NCI-H82 (cell line): ENCODE measurements around the gene DRICH1.
A peak's percentile ranks its signal among the peaks of the same experiment; 100 is the strongest.
"Not testable (repeated sequence)": the region's sequence is repeated elsewhere in the genome, so short reads cannot be mapped to it uniquely, and the experiment has no call there.

Source experiments
- DNase-seq: peaks from one replicate; lab custom pipeline; 2025; lab: John Stamatoyannopoulos, UW

DRICH1 gene

DNA sequence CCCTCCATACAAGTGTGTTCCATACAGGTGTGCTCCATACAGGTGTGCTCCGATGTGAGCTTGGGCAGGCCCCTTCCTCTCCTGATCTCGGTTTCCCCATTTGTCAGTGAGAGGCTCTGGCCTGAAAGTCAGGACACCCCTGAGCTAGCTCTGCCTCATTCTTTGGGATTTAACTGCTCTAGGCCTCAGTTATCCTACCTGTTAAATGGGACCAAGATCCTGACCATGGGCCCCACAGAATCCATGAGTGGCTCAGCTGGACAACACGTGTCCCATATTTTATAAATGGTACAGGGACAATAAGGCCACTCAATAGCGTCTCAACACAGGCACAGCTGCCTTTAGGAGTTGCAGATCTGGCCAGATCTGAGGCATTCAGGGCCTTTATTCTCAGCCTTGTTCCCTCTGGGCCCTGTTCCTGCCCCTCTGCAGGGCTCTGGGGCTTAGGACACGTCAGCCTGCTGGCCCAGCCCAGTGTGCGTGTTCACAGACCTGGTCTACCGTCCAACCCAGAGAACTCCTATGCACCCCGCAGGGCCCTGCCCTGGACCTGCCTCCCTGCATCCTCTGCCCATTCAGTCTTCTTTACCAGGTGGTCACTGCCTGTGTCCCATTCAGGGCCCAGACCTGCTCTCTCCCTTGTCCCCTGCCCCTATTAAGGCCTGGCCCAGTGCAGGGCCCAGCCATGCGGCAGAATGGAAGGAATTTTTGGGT, 33.2 kb downstream of the DRICH1 start:
- no peak for DNase-seq

DNA sequence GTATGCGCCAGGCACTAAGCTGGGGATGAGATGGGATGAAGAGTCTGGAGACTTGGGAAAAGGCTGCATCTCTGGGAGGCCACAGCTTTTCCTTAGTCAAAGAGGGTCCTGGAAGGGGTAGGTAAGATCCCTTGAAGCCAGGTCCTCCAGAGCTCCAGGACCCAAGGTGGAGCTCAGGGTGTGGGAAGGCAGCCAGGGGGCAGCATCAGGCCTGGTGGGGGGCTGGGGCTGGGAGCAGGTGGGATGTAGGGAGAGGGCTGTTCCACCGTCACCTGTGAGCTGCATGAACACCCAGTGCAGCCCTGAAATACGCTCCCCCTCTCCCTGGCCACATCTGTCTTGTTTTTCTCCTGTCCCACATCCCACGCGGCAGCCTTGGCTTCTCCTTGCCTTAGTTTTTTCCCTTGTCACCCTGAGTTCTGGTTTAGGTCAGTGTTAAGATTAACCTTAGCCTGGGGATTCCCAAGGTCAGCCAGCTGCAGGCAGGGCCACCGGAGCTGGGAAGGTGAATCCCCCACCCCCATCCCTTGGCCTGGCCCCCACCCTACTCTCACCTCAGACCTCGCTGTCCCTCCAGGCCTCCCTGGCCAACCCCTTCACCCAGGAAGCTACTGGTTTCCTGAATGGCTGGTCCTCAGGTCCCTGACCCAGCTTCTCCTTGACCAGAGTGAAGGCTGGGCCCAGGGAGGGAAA, 34.4 kb downstream of the DRICH1 start:
- DNase-seq, result not testable (repeated sequence)

DNA sequence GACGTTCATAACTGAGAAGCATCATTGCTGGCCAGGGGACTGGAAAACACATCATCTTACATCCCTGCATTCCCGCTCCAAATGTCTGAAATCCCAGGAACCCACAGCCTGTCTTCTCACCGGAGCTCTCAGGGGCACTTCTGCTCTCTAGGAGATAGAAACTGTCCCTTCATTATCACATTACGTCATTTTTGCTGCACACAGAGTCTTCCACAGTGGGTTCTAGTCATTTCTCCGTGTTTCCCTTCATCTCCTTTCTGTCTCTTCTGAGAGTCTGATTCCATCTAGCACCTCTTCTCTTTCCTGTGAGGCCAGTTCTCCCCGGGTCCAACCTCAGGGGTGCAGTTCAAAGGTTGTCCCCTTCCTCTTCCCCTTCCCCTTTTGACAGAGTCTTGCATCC, 36.2 kb downstream of the DRICH1 start:
- DNase-seq, result not testable (repeated sequence)

DNA sequence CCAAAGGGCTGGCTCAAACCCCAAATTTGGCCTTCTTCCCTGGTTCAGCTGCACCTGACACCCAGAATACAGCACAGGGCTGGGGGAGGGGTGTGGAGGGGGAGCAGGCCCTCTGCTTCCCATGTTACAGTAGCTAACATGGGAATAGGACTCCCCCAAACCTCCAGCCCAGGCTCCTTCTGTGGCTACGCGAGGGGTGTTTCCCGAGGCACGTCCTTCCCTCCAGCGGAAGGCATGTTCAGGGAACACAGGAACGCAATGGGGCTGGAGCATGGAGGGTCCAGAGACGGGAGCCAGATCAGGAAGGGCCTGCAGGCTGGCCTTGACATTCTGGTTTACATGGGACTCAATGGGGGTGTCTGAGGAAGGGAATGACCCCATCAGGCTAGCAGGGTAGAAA, 40.3 kb downstream of the DRICH1 start:
- DNase-seq, result no peak

DNA sequence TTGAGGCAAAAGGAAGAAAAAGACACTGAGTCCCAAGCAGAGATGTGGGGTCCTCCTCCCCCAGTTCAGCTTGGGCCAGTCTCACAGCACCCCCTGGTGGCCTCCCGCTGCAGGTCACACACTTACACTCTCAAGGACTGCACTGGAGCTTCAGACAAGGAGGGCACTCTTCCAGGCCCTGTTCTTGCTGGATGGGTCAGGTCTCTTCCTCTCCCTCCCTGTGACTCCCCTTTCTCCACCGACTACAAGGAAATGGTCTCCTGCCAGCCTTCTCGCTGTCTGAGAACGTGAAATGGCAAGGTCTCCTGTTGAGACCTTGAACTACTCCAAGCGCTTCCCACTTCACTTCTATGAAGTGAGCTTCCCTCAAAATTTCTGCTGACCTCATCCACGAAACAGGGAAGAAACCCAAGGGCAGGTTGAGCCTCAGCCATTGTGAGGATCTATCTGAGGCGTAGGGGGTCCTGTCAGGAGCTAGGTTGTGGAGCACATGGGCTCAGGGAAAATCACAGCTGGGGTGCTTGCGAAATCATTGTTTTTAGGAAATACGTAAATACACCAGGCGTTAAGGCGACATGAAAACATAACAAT, 40.8 kb downstream of the DRICH1 start:
- peak; percentile 73 for DNase-seq

DNA sequence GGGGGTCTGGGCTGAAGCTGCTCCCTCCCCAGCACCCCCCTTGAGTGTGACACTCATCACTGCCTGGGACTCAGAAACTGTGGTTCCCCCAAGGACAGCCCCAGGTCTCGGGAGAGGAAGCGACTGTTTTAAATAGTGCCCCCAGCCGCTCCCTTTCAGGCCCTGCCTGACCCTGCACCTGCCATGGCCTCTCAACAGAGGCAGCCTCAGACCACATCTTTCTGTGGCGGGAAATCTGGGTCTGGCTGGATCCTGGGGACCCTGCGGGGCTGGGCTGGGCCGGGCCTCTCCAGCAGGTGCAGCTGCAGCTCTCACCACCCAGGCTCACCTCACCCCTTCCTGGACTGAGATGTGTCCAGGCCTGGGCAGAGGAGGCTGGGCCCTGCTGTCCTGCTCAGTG, 48.3 kb downstream of the DRICH1 start:
- no peak for DNase-seq

DNA sequence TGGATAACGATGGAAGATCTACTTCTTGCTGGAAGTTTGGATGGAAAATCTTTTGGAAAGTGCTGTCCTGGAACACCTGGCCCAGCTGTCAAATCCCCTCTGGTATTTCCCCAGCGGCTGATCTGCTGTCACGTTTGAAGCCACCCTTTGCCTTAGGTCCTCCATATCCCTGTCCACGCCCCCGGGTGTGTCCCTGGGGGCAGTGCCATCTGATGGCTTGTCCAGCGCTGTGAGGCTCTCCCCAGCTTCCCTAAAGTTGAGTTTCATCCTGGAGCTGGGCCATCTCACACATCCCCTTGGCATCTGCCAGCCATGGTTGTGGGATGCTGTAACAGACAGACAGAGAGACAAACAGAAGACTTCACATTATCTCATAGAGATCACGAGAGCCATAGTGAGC, 49.0 kb downstream of the DRICH1 start:
- DNase-seq, result no peak

DNA sequence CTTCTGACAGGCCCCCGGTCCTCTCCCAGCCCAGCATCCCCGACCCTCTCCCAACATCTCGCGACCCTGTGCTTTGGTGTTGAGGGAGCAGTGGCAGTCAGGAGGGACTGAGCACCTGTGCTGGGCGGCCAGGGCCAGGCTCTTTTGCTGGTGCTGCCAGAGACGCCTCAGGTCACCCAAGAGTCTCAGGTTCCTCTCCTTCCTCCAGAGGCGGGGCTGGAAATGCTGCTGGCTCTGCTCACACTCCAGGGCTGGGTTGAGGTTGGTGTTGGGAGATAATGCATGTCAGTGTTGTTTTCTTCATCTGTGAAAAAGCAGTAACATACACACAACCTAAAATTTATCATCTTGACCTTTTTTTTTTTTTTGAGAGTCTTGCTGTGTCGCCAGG, 50.9 kb downstream of the DRICH1 start:
- no peak for DNase-seq

DNA sequence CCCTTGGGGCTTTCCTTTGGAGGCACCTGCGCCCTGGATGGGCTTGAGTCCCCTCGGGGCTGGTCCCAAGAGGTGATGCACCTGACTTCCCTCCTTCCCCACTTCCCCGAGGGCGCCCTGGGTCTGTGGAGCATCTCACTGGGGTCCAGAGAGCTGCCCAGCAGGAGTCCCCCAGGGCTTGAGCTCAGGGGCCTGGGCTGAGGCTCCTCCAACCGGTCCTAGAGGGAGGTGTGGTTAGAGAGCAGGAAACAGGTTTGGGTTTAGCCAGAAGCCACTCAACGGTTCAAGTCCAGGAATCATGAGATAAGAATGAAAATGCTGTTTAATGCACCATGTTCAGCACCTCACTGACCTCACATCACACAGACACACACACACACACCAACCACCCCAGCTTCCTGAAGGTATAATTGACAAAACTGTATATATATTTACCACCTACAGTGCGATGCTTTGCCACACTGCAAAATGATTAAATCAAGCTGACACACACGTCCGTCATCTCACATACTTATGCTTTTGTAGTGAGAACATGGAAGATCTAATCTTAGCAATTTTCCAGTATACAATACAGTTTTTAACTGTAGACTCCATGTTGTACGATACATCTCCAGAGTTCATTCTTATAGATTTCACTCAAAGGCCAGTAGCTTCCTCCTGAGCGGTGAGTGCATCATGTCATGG, 51.4 kb downstream of the DRICH1 start:
- no peak for DNase-seq

DNA sequence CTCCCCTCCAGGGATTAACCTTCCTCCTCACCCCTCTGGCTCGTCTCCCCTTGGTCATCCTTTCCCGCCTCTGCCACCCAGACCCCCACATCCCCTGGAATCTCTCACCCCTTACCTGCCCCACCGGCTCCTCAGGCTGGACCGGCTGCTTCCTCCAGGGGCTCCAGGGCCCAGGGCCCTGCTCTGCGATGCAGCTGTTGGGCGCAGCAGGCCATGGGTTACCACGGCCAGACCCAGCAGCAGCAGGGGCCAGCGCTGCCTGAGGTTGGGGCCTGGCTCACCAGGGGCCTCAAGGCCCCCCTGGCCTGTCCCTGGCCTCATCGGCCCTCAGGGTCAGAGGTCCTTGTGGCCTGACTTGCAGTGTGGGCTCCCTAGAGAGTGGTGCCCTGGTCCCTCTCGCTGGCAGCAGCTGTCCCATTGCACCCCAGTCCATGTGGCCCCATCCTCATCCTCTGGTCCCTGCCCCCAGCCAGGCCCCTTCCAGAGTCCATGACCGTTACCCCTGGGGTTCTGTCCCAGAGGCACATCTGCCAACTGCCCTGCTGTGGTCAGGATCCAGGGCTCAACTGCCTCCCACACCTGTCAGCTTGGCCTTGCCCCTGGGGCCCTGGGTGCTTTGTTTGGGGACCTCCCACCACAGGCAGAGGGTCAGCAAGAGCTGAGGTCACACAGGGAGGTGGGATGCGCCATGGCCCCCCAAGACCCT, 52.1 kb downstream of the DRICH1 start, which contains the start of gene IGLL1:
Gene IGLL1, minus strand, starts transcription at position 421 of the 706 bp plus-strand sequence. Its CDS starts 100 bp downstream, at position 321.
- no peak for DNase-seq

DNA sequence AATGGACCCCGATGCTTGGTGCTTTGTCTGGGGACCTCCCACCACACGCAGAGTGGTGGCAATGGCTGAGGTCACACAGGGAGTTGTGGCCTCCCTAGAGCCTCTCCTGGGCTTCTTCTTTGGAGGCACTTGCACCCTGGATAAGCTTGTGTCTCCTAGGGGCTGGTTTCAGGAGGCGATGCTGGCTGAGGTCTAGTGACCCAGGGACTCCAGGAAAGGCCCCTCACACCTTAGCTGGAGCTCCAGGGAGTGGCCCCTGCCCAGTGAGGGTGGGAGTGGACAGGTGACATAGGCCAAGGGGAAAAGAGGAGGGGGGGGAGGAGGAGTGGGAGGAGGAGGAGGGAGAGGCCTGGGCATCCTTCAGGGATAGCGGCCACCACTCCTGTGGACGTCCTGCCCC, 52.8 kb downstream of the DRICH1 start:
- no peak for DNase-seq

DNA sequence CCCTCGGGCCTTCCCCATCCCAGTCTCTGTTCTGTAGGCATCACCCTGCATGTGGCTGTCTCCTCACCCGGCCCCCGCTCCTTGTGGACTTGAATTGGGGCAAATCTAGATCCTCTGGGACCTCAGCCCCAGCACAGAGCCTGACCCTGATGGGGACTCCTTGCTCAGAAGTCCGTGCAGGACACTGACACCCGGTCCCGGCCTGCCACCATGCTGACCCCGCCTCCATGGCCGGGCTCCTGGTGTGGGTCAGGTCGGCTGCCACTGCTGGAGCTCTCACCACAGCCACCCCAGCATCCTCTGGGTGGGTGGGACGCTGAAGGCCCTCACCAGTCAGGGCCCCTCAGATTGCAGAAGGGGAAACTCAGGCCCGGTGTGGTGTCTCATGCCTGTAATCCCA, 53.8 kb downstream of the DRICH1 start:
- no peak for DNase-seq

DNA sequence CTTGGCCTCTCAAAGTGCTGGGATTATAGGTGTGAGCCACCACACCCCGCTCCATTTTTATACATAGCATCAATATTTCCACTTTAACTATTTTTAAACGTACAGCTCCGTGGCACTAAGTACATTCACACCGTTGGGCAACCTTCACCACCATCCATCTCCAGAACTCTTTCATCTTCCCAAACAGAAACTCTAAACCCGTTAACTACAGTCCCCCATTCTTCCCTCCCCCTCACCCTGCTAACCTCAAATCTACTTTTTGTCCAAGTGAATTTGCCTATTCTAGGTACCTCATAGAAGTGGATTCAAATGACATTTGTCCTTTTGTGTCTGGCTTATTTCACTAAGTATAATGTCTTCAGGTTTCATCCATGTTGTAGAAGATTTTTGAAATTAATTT, 55.4 kb downstream of the DRICH1 start:
- no peak for DNase-seq

DNA sequence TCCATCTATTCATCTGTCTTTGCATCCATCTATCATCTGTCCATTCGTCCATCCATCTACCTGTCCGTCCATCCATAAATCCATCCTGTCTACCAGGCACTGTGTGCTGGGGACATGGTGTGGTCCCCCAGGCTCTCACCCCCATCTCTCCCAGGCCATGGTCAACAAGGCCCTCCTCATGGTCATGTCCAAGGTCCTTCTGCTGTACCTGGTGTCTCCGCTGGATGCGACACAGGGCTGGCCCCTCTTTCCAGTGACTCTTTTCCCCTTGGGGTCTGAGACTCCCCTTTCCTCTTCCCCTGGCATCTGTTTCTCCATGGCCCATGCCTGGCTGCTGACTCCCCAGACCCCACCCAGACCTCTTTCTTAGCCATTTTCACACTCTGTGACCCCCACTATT, 56.5 kb downstream of the DRICH1 start:
- no peak for DNase-seq

DNA sequence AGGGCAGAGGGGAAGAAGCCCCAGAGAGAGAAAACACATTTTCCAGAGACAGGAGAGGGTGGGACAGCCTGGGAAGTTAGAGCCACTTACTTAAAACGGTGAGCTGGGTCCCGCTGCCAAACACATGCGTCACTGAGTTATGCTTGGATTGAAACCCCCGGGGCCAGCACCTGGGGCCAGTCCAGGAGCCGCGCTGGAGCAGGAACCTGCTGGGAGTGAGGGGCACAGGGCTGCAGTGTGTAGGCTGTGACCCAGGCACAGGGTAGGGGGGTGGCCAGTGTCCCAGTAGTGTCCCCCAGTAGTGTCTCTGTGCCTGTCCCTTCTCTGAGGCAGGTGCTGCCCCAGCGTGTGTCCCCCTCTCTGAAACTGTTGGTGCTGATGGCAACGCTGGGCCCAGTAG, 57.2 kb downstream of the DRICH1 start:
- no peak for DNase-seq

DNA sequence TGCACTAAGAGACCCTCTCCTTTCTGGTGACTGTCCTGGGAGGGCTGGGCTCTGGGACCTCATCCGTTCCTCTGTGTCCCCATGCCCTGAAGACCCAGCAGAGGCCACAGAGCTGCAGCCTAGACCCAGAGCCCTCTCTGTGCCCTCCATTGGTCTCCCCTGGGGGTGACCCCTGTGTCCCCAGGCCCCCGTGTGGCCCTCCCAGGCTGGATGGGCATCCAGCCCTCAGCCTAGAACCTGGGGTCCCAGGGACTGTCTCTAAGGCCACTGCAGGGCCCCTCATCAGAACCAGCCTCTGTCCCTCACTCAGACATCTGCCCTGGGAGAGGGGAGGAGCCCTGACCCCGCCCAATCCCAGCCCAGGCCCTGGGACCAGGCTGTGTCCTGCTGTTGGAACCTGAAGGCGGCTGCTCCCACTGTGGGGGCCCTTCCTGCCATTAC, 57.7 kb downstream of the DRICH1 start:
- DNase-seq, result no peak

DNA sequence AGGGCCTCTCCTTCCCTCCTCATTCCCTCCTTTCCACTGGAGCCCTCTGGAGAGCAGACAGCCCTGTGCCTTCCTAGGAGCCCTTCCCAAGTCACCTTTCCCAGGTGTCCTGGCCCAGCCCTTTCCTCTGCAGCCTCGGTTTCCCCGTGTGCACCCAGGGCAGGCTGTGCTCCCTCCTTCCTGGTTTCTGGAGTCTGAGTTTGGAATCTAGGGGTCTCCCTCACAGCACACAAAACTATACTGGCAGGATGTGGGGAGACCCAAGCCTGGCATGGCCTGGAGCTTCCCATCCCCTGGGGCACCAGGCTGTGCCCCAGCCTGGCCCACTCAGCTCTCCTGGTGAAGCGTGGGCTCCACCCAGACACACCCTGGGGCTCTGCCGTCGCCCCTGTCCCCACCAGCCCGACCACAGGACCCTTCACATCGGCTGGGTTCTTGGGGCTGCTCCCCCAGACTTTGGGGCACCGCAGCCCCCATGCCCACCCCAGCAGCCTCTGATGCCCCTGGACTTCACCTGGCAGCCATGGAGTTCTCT, 58.4 kb downstream of the DRICH1 start:
- DNase-seq, result not testable (repeated sequence)

DNA sequence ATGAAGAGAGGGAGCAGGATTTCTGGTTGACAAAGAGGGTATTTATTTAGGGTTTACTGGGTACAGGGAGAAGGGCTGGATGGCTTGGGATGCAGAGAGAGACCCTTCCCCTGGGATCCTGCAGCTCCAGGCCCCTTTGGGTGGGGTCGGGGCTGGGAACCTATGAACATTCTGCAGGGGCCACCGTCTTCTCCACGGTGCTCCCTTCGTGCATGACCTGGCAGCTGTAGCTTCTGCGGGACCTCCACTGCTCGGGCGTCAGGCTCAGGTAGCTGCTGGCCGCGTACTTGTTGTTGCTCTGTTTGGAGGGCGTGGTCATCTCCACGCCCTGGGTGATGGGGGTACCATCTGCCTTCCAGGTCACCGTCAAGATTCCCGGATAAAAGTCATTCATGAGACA, 59.0 kb downstream of the DRICH1 start:
- DNase-seq, result not testable (repeated sequence)

DNA sequence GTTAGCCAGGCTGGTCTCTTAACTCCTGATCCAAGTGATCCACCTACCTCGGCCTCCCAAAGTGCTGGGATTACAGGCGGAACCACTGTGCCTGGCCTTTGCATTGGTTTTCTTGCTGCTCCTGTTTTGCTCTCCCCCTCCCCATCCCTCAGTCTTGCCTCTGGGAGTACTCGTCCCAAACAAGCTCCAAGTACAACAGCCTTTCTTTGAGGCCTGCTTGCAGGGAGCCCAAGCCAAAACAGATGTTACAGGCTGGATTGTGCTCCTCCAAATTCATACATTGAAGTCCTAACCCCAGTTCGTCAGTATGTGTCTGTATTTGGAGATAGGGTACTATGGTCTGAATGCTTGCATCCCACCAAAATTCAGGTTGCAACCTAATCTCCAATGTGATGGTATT, 60.6 kb downstream of the DRICH1 start:
- no peak for DNase-seq

DNA sequence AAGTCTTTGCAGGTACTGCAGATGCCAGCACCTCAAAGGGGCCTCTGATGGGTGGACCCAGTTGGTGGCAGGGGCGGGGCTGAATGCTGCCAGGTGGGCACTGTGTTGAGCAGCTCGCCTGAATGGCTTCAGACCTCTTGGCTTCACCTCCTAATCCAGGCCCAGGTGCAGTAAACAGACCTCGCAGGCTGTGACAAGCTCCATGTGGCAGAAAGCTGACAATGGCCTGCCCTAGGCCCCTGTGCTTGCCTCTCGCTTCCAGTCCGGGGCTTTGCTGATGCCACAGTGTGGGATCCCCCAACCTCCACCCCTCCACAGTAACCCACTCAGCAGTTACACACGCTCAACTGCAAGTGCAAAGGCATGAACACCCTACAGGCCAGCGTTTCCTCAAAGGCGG, 61.4 kb downstream of the DRICH1 start:
- DNase-seq, result no peak

DNA sequence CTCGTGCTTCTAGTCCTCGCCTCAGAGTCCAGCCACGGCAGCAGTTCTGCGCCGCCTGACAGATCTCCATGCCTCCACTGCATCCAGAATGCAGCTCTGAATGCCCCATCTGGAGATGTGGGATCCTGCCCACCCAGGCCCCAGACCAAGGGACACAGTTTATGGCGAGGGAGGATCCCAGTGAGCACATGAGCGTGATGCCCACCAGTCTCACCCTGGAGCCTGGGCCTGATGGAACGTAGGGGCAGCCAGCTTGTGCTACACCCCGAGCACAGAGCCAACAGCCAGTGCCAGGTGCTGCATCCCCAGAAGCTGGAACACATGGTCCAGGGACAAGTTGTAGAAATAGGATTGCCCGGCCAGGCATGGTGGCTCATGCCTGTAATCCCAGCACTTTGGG, 62.4 kb downstream of the DRICH1 start:
- DNase-seq, result no peak

DNA sequence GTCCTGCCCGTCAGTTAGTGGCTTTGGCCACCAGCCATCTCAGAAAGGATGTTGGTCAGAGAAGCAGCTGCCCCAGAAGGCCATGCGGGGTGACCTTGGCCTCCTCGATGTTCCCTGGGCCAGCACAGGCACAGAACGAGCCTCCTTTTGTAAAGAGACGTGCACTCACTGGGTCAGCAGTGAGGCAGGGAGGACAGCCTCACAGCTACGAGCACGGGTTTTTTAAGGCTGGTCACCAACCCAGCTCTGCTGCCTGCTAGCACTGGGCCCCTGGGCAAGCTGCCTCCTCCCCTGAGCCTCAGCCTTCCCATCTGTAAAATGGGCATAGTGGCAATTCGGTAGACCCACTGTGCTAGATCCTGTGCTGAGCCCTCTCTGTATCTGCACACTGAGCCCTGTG, 62.8 kb downstream of the DRICH1 start:
- DNase-seq, result no peak
